NCI-H1436 (cell line): ENCODE data around the gene PRKG1.

ENCODE experiments used
- DNase-seq: peaks from one replicate; lab custom pipeline; 2025; lab: John Stamatoyannopoulos, UW

Gene PRKG1

GRCh38 chr10:52316001-52316400 lies 1241.7 kb downstream of the PRKG1 start:
- DNase-seq: no peak

GRCh38 chr10:52316500-52316899 lies 1242.2 kb downstream of the PRKG1 start:
- DNase-seq: no peak

- no peak for DNase-seq
These were observed 1243.9 kb downstream of the PRKG1 start for GRCh38 chr10:52318136-52318701.

GRCh38 chr10:52318822-52319464 lies 1244.7 kb downstream of the PRKG1 start:
- DNase-seq: no peak

GRCh38 chr10:52319926-52320325 lies 1245.6 kb downstream of the PRKG1 start:
- no peak for DNase-seq

GRCh38 chr10:52322323-52322722 lies 1248.0 kb downstream of the PRKG1 start:
- no peak for DNase-seq

GRCh38 chr10:52322936-52323335 lies 1248.6 kb downstream of the PRKG1 start:
- DNase-seq: no peak

GRCh38 chr10:52326382-52326781 lies 1252.1 kb downstream of the PRKG1 start:
- no peak for DNase-seq

- DNase-seq: no peak
These were observed 1257.5 kb downstream of the PRKG1 start for GRCh38 chr10:52331638-52332364.

- DNase-seq: no peak
These were observed 1258.5 kb downstream of the PRKG1 start for GRCh38 chr10:52332815-52333214.

- no peak for DNase-seq
These were observed 1260.3 kb downstream of the PRKG1 start for GRCh38 chr10:52334595-52334994.

GRCh38 chr10:52335665-52336064 lies 1261.4 kb downstream of the PRKG1 start:
- no peak for DNase-seq

- DNase-seq: no peak
These were observed 1262.9 kb downstream of the PRKG1 start for GRCh38 chr10:52337225-52337624.

- no peak for DNase-seq
These were observed 1269.2 kb downstream of the PRKG1 start for GRCh38 chr10:52343439-52343838.

- DNase-seq: no peak
These were observed 1272.4 kb downstream of the PRKG1 start for GRCh38 chr10:52346394-52347326.

GRCh38 chr10:52347327-52347667 lies 1273.0 kb downstream of the PRKG1 start:
- no peak for DNase-seq
